Sigmoid colon (tissue), 4 donors: ENCODE data around the gene MINDY4.

Source experiments
- POLR2AphosphoS5 ChIP-seq, 4 donors: sonication (generic); formaldehyde crosslinking; IDR thresholded peaks; one replicate each; pipeline ENCODE4 v1.6.1; 2017; ENCODE audit warnings: antibody characterized with exemption in 4 of 4
- TF ChIP-seq, protein P1 (sequence below), 4 experiments: fragments of 450-650 bp in 3 of 4; fragments of 200-600 bp in 1 of 4; IDR thresholded peaks; one replicate each; pipeline ENCODE4 v1.5.1; 2016 to 2019; ENCODE audit warnings: antibody characterized with exemption in 4 of 4, mild to moderate bottlenecking in 3 of 4, moderate library complexity in 2 of 4

DNA sequence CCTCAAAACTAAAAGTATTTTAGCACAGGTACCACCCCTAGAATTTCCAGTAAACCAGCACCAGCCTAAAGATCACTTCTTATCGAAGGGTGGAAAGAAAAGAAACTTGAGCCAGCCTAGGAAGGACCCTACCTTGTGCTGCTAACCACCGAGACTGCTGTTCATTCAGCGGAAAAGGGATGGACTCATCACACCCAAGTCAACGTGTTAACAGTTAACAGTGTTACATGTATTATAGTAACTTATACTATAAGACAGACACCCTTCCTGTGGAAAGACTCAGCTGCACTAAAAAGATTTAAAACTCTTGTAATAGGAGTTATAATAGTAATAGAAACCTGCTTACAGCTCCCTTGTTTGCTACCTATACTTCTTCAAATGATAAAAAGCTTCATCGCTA lies 39.8 kb downstream of the MINDY4 start:
- TF ChIP-seq POLR2AphosphoS5 (IDR thresholded peaks at IDR 0.05): no peak
- TF ChIP-seq, protein P1, sequence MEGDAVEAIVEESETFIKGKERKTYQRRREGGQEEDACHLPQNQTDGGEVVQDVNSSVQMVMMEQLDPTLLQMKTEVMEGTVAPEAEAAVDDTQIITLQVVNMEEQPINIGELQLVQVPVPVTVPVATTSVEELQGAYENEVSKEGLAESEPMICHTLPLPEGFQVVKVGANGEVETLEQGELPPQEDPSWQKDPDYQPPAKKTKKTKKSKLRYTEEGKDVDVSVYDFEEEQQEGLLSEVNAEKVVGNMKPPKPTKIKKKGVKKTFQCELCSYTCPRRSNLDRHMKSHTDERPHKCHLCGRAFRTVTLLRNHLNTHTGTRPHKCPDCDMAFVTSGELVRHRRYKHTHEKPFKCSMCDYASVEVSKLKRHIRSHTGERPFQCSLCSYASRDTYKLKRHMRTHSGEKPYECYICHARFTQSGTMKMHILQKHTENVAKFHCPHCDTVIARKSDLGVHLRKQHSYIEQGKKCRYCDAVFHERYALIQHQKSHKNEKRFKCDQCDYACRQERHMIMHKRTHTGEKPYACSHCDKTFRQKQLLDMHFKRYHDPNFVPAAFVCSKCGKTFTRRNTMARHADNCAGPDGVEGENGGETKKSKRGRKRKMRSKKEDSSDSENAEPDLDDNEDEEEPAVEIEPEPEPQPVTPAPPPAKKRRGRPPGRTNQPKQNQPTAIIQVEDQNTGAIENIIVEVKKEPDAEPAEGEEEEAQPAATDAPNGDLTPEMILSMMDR (IDR thresholded peaks at IDR 0.05): no peak
